Endothelial cell of umbilical vein (primary cell): ENCODE measurements around the gene GPR68. TPM values are rescaled to one million over a fixed set of nuclear protein-coding genes. Genes with fewer than 3 reads are reported as not detected.
"Not testable (repeated sequence)": the region's sequence is repeated elsewhere in the genome, so short reads cannot be mapped to it uniquely, and the experiment has no call there.

ENCODE experiments used
- BruUV-seq: library from RNA; stranded (reverse); fragments of 400-500 nt; replicated peaks from 2 replicates; lab custom pipeline; 2021; lab: Mats Ljungman, UMichigan
- CTCF ChIA-PET: fragments of 300-600, 350-600 bp; sonication (Branson Sonifier 250); formaldehyde crosslinking; loops from one replicate; lab custom pipeline; 2021; ENCODE audit warnings: antibody characterized with exemption, inconsistent platforms; lab: Charles Lee
- POLR2A ChIA-PET: fragments of 300-600, 350-600 bp; sonication (Branson Sonifier 250); formaldehyde crosslinking; loops from one replicate; lab custom pipeline; 2021; ENCODE audit warnings: antibody characterized with exemption, inconsistent platforms; lab: Charles Lee
- DNase-seq: peaks from one replicate; pipeline ENCODE4 v3.0.0-alpha.2; 2011; ENCODE audit warnings: low read depth, low spot score
- FAIRE-seq: peaks from 2 replicates; lab custom pipeline; 2011; peaks lifted over from hg19 to GRCh38; lab: Jason Lieb, UNC
- H2AFZ ChIP-seq: 2 replicates; pipeline ENCODE4 v1.6.0; 2012; ENCODE audit warnings: low read depth, low read length, control low read depth, inconsistent platforms
- H3K27ac ChIP-seq: 2 replicates; pipeline ENCODE4 v1.5.1; 2011; ENCODE audit warnings: low read depth, mild to moderate bottlenecking, control low read depth, low read length, moderate library complexity; ENCODE audit not compliant: insufficient read depth
- H3K27me3 ChIP-seq, 2 experiments: 2 replicates each; pipeline versions ENCODE4 v1.6.0 to v1.6.1; 2011; ENCODE audit warnings: low read length in 2 of 2, mixed read lengths in 1 of 2; ENCODE audit not compliant: control insufficient read depth in 2 of 2, insufficient read depth in 2 of 2
- H3K36me3 ChIP-seq, 2 experiments: 2 replicates in 1 of 2; 3 replicates in 1 of 2; pipeline ENCODE4 v1.5.1; 2011; ENCODE audit warnings: low read length in 2 of 2, mild to moderate bottlenecking in 1 of 2, moderate library complexity in 1 of 2; ENCODE audit not compliant: control insufficient read depth in 2 of 2, insufficient read depth in 2 of 2; ENCODE audit errors: extremely low read depth in 1 of 2
- H3K4me1 ChIP-seq: 3 replicates; pipeline ENCODE4 v1.5.1; 2011; ENCODE audit warnings: mild to moderate bottlenecking, low read length; ENCODE audit not compliant: control insufficient read depth, insufficient read depth; ENCODE audit errors: extremely low read depth
- H3K4me2 ChIP-seq: 2 replicates; pipeline ENCODE4 v1.6.1; 2011; ENCODE audit warnings: low read length, control low read depth, mixed read lengths; ENCODE audit not compliant: insufficient read depth
- H3K4me3 ChIP-seq, 3 experiments: fragments of 200-600 bp in 1 of 3; sonication (generic), shearing (Covaris generic) in 1 of 3; replicated peaks in 1 of 3; 2 replicates each; pipeline ENCODE4 v1.5.1; 2011 to 2016; ENCODE audit warnings: control low read depth in 3 of 3, low read length in 3 of 3, mild to moderate bottlenecking in 2 of 3, inconsistent platforms in 1 of 3, low read depth in 1 of 3, moderate library complexity in 1 of 3; ENCODE audit not compliant: insufficient read depth in 1 of 3
- H3K79me2 ChIP-seq: 2 replicates; pipeline ENCODE4 v1.6.0; 2012; ENCODE audit warnings: low read length, inconsistent platforms; ENCODE audit not compliant: control insufficient read depth, insufficient read depth
- H3K9ac ChIP-seq: replicated peaks from 2 replicates; pipeline ENCODE3; 2011; ENCODE audit warnings: low read length, control low read depth; ENCODE audit not compliant: insufficient read depth; ENCODE audit errors: extremely low read depth
- H3K9me1 ChIP-seq: replicated peaks from 3 replicates; pipeline ENCODE4 v1.6.0; 2011; ENCODE audit warnings: mild to moderate bottlenecking, low read length; ENCODE audit not compliant: control insufficient read depth, insufficient read depth; ENCODE audit errors: extremely low read depth
- H3K9me3 ChIP-seq: replicated peaks from 2 replicates; pipeline ENCODE4 v1.5.1; 2012; ENCODE audit warnings: low read length, inconsistent platforms; ENCODE audit not compliant: control insufficient read depth, insufficient read depth
- H4K20me1 ChIP-seq: replicated peaks from 2 replicates; pipeline ENCODE3; 2011; ENCODE audit warnings: mild to moderate bottlenecking, low read length; ENCODE audit not compliant: control insufficient read depth, insufficient read depth; ENCODE audit errors: extremely low read depth
- JUN ChIP-seq: IDR thresholded peaks from 2 replicates; pipeline ENCODE4 v1.6.1; 2011; ENCODE audit warnings: borderline replicate concordance, low read depth; ENCODE audit not compliant: insufficient read length, insufficient read depth
- MYC ChIP-seq: IDR thresholded peaks from one replicate; pipeline ENCODE4 v1.6.1; 2011; ENCODE audit warnings: mild to moderate bottlenecking, low read depth, low read length
- POLR2AphosphoS5 ChIP-seq: IDR thresholded peaks from 2 replicates; pipeline ENCODE4 v1.6.1; 2012; ENCODE audit warnings: low read depth, mild to moderate bottlenecking, control low read depth, low read length, moderate library complexity; ENCODE audit not compliant: insufficient read depth
- dilution Hi-C: fragments of 300-500 bp; cut with MboI; formaldehyde crosslinking; loops from one replicate; pipeline ENCODE4 v1.15.0; 2019; ENCODE audit warnings: low sequenced_read_pairs; ENCODE audit not compliant: extremely low pct_ligation_motif_present
- intact Hi-C: fragments of 100-400 bp; cut with micrococcal nuclease; formaldehyde crosslinking; loops from one replicate; pipeline ENCODE4 v1.10.0; 2022
- polyA plus RNA-seq, 4 experiments: library from polyadenylated mRNA; depleted of rRNA in 3 of 4; stranded (reverse) in 3 of 4; unstranded in 1 of 4; fragments of >200 nt; gene quantifications; 2 replicates each; pipeline versions ENCODE4 v1.2.1 to v1.2.3, GENCODE V29; 2011 to 2012; ENCODE audit warnings: missing spikeins in 1 of 4
- total RNA-seq: library from RNA; stranded (reverse); gene quantifications from 2 replicates; pipeline ENCODE4 v1.2.3, GENCODE V29; 2021

GPR68 gene
- total and polyA plus RNA-seq, 2 donors (not counting 3 experiments of a cell fraction or from before 2014, with no cell fraction given) = 0.24 to 0.36 TPM

- intact Hi-C loops (no loop called here), dilution Hi-C loops (no loop called here)
- H3K4me2 ChIP-seq = no peak overlapping the region
- no peak for TF ChIP-seq POLR2AphosphoS5
- TF ChIP-seq JUN = no peak
- TF ChIP-seq MYC = no peak
- peak; percentile 15 for FAIRE-seq
- H3K9me1 ChIP-seq = no peaks in the 10 kb centered on the region
- no peak overlapping the region for H3K27ac ChIP-seq
- H4K20me1 ChIP-seq = no peaks in the 10 kb centered on the region
- no peaks in the 10 kb centered on the region for H3K9me3 ChIP-seq
- H3K9ac ChIP-seq = no peak overlapping the region
- no peak overlapping the region for H2AFZ ChIP-seq
- no peak overlapping the region for H3K4me3 ChIP-seq
- CTCF ChIA-PET = interaction anchor here (0.9 to 1.7 kb wide), 3 partner anchors 25 to 69 kb away, joined by 3 to 9 read pairs (median 3); no protein-coding TSS in a partner anchor
- no peaks in the 10 kb centered on the region for H3K79me2 ChIP-seq
- no peaks in the 10 kb centered on the region for H3K36me3 ChIP-seq
- H3K27me3 ChIP-seq = no peaks in the 10 kb centered on the region
- POLR2A ChIA-PET = no interaction called here
- peaks cover 19% of the 10 kb centered on the region for H3K4me1 ChIP-seq
- BruUV-seq = no TSS peak
- DNase-seq = no peak
These were observed 1.7 kb upstream of the GPR68 start for GRCh38 chr14:91246051-91246852.

- H4K20me1 ChIP-seq, H3K9me3 ChIP-seq, POLR2A ChIA-PET, H3K4me2 ChIP-seq, H3K9ac ChIP-seq, BruUV-seq, H3K36me3 ChIP-seq, H3K79me2 ChIP-seq, dilution Hi-C loops, H2AFZ ChIP-seq, H3K27me3 ChIP-seq, FAIRE-seq, H3K27ac ChIP-seq, DNase-seq, H3K4me3 ChIP-seq, intact Hi-C loops, H3K9me1 ChIP-seq: not testable (repeated sequence)
- H3K4me1 ChIP-seq = peaks cover 19% of the 10 kb centered on the region
- CTCF ChIA-PET = interaction anchor here (1.0 to 1.7 kb wide), 2 partner anchors 12 to 68 kb away, joined by 3 to 9 read pairs; no protein-coding TSS in a partner anchor
These were observed 1.1 kb upstream of the GPR68 start for GRCh38 chr14:91245616-91246015.
